Trophoblast cell (in vitro differentiated cells and primary cell): ENCODE measurements around the gene SPATS2L.

Experiments used
- DNase-seq, 2 donors: peaks; one replicate each; pipeline ENCODE4 v3.0.0-alpha.2; 2016
- H2AFZ ChIP-seq: 2 replicates; pipeline ENCODE4 v1.6.1; 2013; ENCODE audit warnings: low read length, moderate library complexity, mild to moderate bottlenecking; ENCODE audit not compliant: insufficient read depth, poor library complexity
- H2AK5ac ChIP-seq: 2 replicates; pipeline ENCODE4 v1.6.1; 2013; ENCODE audit warnings: mild to moderate bottlenecking, low read length
- H2BK120ac ChIP-seq: 2 replicates; pipeline ENCODE4 v1.6.1; 2013; ENCODE audit warnings: low read length, mild to moderate bottlenecking, moderate library complexity; ENCODE audit not compliant: insufficient read depth, poor library complexity
- H2BK12ac ChIP-seq: 2 replicates; pipeline ENCODE4 v1.6.1; 2013; ENCODE audit warnings: mild to moderate bottlenecking, low read length, moderate library complexity
- H2BK5ac ChIP-seq: 2 replicates; pipeline ENCODE4 v1.6.1; 2013; ENCODE audit warnings: low read length, low read depth, moderate library complexity, mild to moderate bottlenecking; ENCODE audit not compliant: poor library complexity
- H3K14ac ChIP-seq: 2 replicates; pipeline ENCODE4 v1.6.1; 2013; ENCODE audit warnings: mild to moderate bottlenecking, low read length
- H3K18ac ChIP-seq: 2 replicates; pipeline ENCODE4 v1.6.1; 2013; ENCODE audit warnings: mild to moderate bottlenecking, low read length
- H3K23ac ChIP-seq: 2 replicates; pipeline ENCODE4 v1.6.1; 2013; ENCODE audit warnings: low read length
- H3K27ac ChIP-seq: 2 replicates; pipeline ENCODE4 v1.5.1; 2013; ENCODE audit warnings: low read depth, mild to moderate bottlenecking, inconsistent platforms, low read length, moderate library complexity
- H3K27me3 ChIP-seq: 2 replicates; pipeline ENCODE4 v1.6.1; 2013; ENCODE audit warnings: inconsistent platforms, mild to moderate bottlenecking, low read length, moderate library complexity; ENCODE audit not compliant: insufficient read depth
- H3K36me3 ChIP-seq, 2 experiments: 1 replicate in 1 of 2; 2 replicates in 1 of 2; pipeline ENCODE4 v1.6.1; 2013; ENCODE audit warnings: low read length in 2 of 2, mild to moderate bottlenecking in 2 of 2, moderate library complexity in 1 of 2; ENCODE audit not compliant: insufficient read depth in 2 of 2, control insufficient read depth in 1 of 2
- H3K4ac ChIP-seq: 2 replicates; pipeline ENCODE4 v1.6.1; 2013; ENCODE audit warnings: low read depth, mild to moderate bottlenecking, low read length, moderate library complexity
- H3K4me1 ChIP-seq, 2 experiments: 1 replicate in 1 of 2; 2 replicates in 1 of 2; pipeline ENCODE4 v1.6.1; 2013; ENCODE audit warnings: low read length in 2 of 2, mild to moderate bottlenecking in 2 of 2, moderate library complexity in 1 of 2; ENCODE audit not compliant: insufficient read depth in 2 of 2, control insufficient read depth in 1 of 2
- H3K4me2 ChIP-seq: 2 replicates; pipeline ENCODE4 v1.6.1; 2013; ENCODE audit warnings: inconsistent platforms, mild to moderate bottlenecking, low read length, moderate library complexity
- H3K4me3 ChIP-seq: 2 replicates; pipeline ENCODE4 v1.5.1; 2013; ENCODE audit warnings: mild to moderate bottlenecking, low read depth, low read length, inconsistent platforms
- H3K79me1 ChIP-seq: one replicate; pipeline ENCODE4 v1.6.1; 2013; ENCODE audit warnings: low read length
- H3K79me2 ChIP-seq: 2 replicates; pipeline ENCODE4 v1.6.1; 2013; ENCODE audit warnings: low read length, mild to moderate bottlenecking; ENCODE audit not compliant: control insufficient read depth, insufficient read depth, poor library complexity
- H3K9ac ChIP-seq: 2 replicates; pipeline ENCODE4 v1.6.1; 2013; ENCODE audit warnings: mild to moderate bottlenecking, low read length
- H3K9me3 ChIP-seq: 2 replicates; pipeline ENCODE4 v1.6.1; 2013; ENCODE audit warnings: low read depth, mild to moderate bottlenecking, control low read depth, inconsistent platforms, low read length; ENCODE audit not compliant: insufficient read depth
- H4K12ac ChIP-seq: 2 replicates; pipeline ENCODE4 v1.6.1; 2013; ENCODE audit warnings: low read depth, mild to moderate bottlenecking, low read length, moderate library complexity
- H4K8ac ChIP-seq: 2 replicates; pipeline ENCODE4 v1.6.1; 2013; ENCODE audit warnings: low read depth, mild to moderate bottlenecking, low read length, moderate library complexity
- H4K91ac ChIP-seq: one replicate; pipeline ENCODE4 v1.6.1; 2013; ENCODE audit warnings: low read depth, mild to moderate bottlenecking, low read length, moderate library complexity
- WGBS: extraction: QIAGEN DNeasy Blood & Tissue Kit; methylation state at CpG from one replicate; pipeline ENCODE4 v1.1.7; 2013; ENCODE audit warnings: missing lambda C conversion rate; ENCODE audit not compliant: insufficient read length, insufficient coverage; ENCODE audit errors: extremely low coverage; 5-methylcytosine and 5-hydroxymethylcytosine counted together

The SPATS2L gene

GRCh38 chr2:200279857-200280256 lies 26.6 kb upstream of the SPATS2L start:
- no peaks in the 10 kb centered on the region for H3K9me3 ChIP-seq
- H4K12ac ChIP-seq, result no peak overlapping the region
- no peak for DNase-seq

GRCh38 chr2:200286578-200286977 lies 19.9 kb upstream of the SPATS2L start:
- Histone ChIP-seq H3K4ac (no peak overlapping the region), H3K27ac (no peak overlapping the region), H2BK120ac (no peak overlapping the region), H3K36me3 (no peaks in the 10 kb centered on the region), H3K4me1 (no peaks in the 10 kb centered on the region), H4K12ac (no peak overlapping the region), H3K79me2 (no peaks in the 10 kb centered on the region), H2BK12ac (no peak overlapping the region), H4K8ac (no peak overlapping the region), H3K23ac (no peak overlapping the region), H3K4me3 (no peak overlapping the region), H3K14ac (no peak overlapping the region), H2BK5ac (no peak overlapping the region), H3K18ac (no peak overlapping the region), H2AK5ac (no peak overlapping the region), H3K9me3 (no peaks in the 10 kb centered on the region), H4K91ac (no peak overlapping the region), H3K4me2 (no peak overlapping the region), H2AFZ (no peak overlapping the region), H3K27me3 (no peaks in the 10 kb centered on the region), H3K9ac (no peak overlapping the region), H3K79me1 (no peaks in the 10 kb centered on the region)
- no peak for DNase-seq
- no CpG with 5 or more reads among the region's 1 CpG for WGBS

More at GRCh38 chr2:200279857-200280256, 26.6 kb upstream of the SPATS2L start:
- Histone ChIP-seq H3K4me1 (peaks cover 0 to 2% of the 10 kb centered on the region in 2 experiments), H3K18ac (no peak overlapping the region), H3K9ac (no peak overlapping the region), H3K23ac (no peak overlapping the region), H3K4ac (no peak overlapping the region), H2AFZ (no peak overlapping the region), H3K79me2 (no peaks in the 10 kb centered on the region), H2BK12ac (no peak overlapping the region), H3K14ac (no peak overlapping the region), H2BK5ac (no peak overlapping the region), H2AK5ac (no peak overlapping the region), H3K79me1 (no peaks in the 10 kb centered on the region), H3K4me2 (no peak overlapping the region), H3K27ac (no peak overlapping the region), H2BK120ac (no peak overlapping the region), H3K36me3 (no peaks in the 10 kb centered on the region), H4K91ac (no peak overlapping the region), H3K4me3 (no peak overlapping the region), H4K8ac (no peak overlapping the region), H3K27me3 (no peaks in the 10 kb centered on the region)

- H3K9ac ChIP-seq, result no peak overlapping the region
- H4K8ac ChIP-seq, result no peak overlapping the region
- H3K4ac ChIP-seq, result no peak overlapping the region
- H3K36me3 ChIP-seq, result no peaks in the 10 kb centered on the region
- H3K23ac ChIP-seq, result no peak overlapping the region
- no peak overlapping the region for H3K27ac ChIP-seq
- no peak overlapping the region for H3K4me2 ChIP-seq
- H4K91ac ChIP-seq, result no peak overlapping the region
- H3K9me3 ChIP-seq, result no peaks in the 10 kb centered on the region
- WGBS, result no CpG with 5 or more reads among the region's 5 CpGs
- no peak overlapping the region for H3K14ac ChIP-seq
- H3K79me2 ChIP-seq, result no peaks in the 10 kb centered on the region
- no peaks in the 10 kb centered on the region for H3K79me1 ChIP-seq
- H3K18ac ChIP-seq, result no peak overlapping the region
- DNase-seq, result peak; percentile 65 to 82
- no peak overlapping the region for H2AK5ac ChIP-seq
- H2BK120ac ChIP-seq, result no peak overlapping the region
- H4K12ac ChIP-seq, result no peak overlapping the region
- no peaks in the 10 kb centered on the region for H3K27me3 ChIP-seq
- no peak overlapping the region for H2BK12ac ChIP-seq
- H3K4me1 ChIP-seq, result no peaks in the 10 kb centered on the region
- no peak overlapping the region for H2AFZ ChIP-seq
- no peak overlapping the region for H2BK5ac ChIP-seq
- no peak overlapping the region for H3K4me3 ChIP-seq
Measured at GRCh38 chr2:200288670-200289429, 17.6 kb upstream of the SPATS2L start.

- H4K8ac ChIP-seq, result no peak overlapping the region
- no peaks in the 10 kb centered on the region for H3K27me3 ChIP-seq
- no peak overlapping the region for H3K4me3 ChIP-seq
- WGBS, result no CpG with 5 or more reads among the region's 1 CpG
- no peak overlapping the region for H4K12ac ChIP-seq
- H2AFZ ChIP-seq, result no peak overlapping the region
- H2BK5ac ChIP-seq, result no peak overlapping the region
- no peaks in the 10 kb centered on the region for H3K9me3 ChIP-seq
- no peak overlapping the region for H3K18ac ChIP-seq
- no peaks in the 10 kb centered on the region for H3K36me3 ChIP-seq
- peaks cover 3% of the 10 kb centered on the region in 2 experiments for H3K4me1 ChIP-seq
- H3K79me1 ChIP-seq, result peaks cover 7% of the 10 kb centered on the region
- no peak for DNase-seq
- no peak overlapping the region for H3K4me2 ChIP-seq
- H3K79me2 ChIP-seq, result no peaks in the 10 kb centered on the region
- no peak overlapping the region for H3K4ac ChIP-seq
- no peak overlapping the region for H4K91ac ChIP-seq
- H3K9ac ChIP-seq, result no peak overlapping the region
- H3K27ac ChIP-seq, result no peak overlapping the region
- no peak overlapping the region for H3K14ac ChIP-seq
- no peak overlapping the region for H2BK12ac ChIP-seq
- no peak overlapping the region for H2BK120ac ChIP-seq
- H3K23ac ChIP-seq, result no peak overlapping the region
- no peak overlapping the region for H2AK5ac ChIP-seq
Measured at GRCh38 chr2:200296118-200296517, 10.4 kb upstream of the SPATS2L start.
